ENCODE data around the gene VTI1B.
"Not testable (repeated sequence)": the region's sequence is repeated elsewhere in the genome, so short reads cannot be mapped to it uniquely, and the experiment has no call there.

The VTI1B gene

DNA sequence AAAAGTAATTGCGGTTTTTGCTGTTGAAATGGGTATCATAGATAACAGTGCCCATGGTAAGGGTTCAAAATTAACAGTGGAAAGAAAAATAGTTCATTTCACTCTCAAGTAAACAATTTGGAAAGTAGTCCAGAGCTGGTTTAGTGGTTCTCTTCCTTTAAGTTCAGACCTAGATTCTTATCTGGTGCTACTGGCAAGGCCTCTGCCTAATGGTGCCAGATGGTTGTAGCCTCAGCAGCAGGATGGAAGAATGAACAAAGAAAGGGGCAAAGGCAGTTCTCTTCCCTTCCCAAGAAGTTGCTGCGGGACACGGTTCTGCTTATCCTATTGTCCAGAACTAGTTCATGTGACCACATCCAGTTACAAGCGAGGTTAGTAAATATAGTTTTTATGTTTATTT is 44.2 kb downstream of the VTI1B start:
- no peak for DNase-seq (ENCODE audit: low read depth in 3 of 3)

DNA sequence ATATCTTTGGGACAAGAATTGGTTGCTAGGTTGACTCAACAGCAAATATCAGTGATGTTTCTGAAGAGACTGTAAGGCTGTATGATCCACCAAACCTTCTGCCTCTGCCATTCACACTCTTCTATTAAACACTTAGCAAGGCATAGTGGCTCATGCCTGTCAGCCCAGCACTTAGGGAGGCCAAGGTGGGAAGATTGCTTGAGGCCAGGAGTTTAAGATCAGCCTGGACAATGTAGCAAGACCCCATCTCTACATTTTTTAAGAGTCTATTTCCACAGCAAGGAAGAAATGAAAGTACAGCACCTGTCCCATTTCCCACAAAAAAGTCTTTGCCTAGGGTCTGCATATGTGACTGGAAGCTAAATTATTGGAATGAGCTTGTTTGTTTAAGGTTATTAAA is 46.9 kb downstream of the VTI1B start:
- DNase-seq (ENCODE audit: low read depth in 3 of 3) = no peak

DNA sequence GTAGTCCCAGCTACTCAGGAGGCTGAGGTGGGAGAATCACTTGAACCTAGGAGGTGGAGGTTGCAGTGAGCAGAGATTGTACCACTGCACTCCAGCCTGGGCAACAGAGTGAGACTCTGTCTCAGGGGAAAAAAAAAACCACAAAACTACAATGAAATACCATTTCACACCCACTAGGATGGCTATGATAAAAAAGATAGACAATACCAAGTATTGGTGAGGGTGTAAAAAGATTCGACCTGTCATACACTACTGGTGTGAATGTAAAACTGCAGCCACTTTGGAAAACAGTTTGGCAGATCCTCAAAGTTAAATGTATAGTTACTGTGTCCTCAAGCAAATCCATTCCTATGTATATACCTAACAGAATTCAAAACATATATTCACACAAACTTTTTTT is 48.3 kb downstream of the VTI1B start:
- not testable (repeated sequence) for DNase-seq (ENCODE audit: low read depth in 3 of 3)

DNA sequence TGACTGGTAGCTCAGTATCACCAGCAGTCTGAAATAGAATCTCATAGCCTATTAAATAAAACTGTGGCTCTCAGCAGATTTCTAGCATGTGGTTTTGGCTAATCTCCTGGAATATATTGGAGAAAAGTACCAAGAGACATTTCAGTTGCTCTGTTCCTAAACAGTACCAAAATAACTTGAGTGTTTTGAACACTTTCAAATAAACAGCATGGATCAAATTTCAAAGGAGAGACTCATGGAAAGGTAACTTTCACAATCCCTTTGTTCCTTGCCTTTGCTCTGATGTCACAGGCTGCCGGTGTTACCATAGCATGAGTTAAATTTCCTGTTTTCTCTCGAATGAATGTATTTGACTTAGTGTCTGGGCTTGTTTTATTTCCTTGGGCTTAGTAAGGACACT is 51.3 kb downstream of the VTI1B start:
- no peak for DNase-seq (ENCODE audit: low read depth in 3 of 3)

DNA sequence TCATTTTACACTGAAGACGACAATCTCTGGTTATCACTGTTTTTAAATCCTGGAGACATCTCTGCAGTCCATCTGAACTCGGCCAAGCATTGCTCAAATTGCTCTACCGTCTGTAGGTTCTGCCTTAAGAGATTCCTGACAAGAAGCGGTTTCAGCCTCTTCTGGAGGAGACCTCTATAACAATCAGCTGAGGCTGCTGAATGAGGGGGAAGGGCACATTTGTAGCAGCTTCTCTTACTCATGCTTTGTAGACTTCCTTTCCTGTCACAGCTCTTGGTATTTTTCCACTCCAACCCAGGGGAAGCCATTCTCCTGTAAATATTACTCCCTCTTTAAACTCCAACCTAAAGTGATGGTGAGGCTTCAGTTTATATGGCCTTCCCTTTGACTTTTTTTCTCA is 51.8 kb downstream of the VTI1B start:
- no peak for DNase-seq (ENCODE audit: low read depth in 3 of 3)

DNA sequence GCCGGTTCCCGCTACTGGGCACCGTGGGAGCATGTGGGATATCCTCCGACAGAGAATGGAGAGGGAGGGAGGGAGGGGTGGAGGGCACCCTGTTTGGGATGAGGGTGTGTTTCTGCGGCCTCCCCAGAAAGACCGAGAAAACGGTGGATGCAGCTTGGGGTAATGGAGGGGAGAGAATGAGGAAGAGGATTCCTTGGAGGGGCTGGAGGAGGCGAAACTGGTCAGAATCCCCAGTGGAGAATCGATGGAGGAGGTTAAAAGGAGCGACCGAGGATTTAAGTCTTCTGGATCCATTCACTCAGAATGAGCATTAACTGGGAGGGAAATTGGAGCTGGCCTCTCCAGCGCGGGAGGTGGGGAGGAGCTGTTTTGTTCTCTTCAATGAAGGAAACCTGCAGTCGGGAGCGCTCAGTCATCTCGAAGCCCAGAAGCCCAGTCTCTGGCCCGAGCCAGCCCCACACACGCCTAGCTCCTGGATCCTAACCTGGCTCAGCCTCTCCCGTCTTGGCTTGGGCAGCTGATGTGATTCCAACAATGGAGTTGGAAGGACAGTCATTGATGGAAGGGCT is 54.1 kb downstream of the VTI1B start:
- no peak for DNase-seq (ENCODE audit: low read depth in 3 of 3)

DNA sequence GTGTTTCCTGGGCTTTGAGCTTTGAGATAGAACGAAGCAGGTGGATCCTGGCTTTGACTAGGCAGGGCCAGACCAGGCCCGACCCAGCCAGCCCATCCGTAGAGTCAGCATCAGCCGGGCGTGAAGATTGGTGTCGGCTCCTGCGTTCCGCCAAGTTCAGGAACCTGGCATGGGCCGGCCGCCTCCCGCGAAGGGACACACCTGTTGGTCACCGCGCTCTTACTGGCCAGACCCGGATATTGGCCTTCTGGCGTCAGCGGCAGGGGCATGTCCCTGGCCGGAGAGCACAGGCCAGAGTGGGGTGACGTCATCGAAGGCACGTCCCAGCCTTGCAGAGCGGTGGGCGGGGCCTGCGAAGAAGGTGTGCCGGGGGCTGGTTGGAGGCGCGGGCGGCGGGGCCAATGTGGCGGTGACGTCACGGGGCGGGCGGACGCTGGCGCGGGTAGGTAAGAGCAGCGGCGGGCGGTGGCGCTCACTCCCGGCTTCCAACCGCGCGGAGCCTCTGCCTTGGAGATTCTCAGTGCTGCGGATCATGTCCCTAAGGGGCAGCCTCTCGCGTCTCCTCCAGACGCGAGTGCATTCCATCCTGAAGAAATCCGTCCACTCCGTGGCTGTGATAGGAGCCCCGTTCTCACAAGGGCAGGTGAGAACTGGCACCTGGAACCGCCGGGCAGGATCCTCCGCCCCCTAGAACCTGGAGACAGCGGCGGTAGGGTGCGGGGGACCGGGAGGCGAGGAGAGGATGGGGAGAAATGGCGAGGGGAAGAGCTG is 54.8 kb downstream of the VTI1B start, which contains the start of gene ARG2:
Gene ARG2, plus strand, starts transcription at position 475 of the 771 bp plus-strand sequence. Its CDS starts 58 bp downstream, at position 533.
- peak; percentile 90 to 97 (median 94) for DNase-seq (ENCODE audit: low read depth in 3 of 3)

DNA sequence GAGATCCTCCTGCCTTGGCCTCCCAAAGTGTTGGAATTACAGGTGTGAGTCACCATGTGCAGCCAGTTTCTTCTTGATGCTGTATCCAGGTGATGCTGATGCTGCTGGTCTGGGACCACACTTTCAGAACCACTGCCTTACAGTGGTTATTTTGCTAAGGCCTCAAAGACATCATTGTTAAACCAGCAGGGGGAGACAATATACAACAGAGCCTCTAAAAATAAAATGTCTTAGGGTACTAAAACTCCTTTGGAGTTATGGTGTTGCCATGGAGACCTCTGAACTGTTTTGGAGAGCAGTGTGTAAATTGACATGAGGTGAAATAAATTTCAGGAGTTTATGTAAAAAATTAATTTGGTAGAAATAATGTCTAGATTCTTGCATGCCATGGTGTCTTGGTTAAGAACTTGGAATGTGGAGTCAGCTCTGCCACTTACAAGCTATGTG is 55.8 kb downstream of the VTI1B start:
- no peak for DNase-seq (ENCODE audit: low read depth in 3 of 3)

DNA sequence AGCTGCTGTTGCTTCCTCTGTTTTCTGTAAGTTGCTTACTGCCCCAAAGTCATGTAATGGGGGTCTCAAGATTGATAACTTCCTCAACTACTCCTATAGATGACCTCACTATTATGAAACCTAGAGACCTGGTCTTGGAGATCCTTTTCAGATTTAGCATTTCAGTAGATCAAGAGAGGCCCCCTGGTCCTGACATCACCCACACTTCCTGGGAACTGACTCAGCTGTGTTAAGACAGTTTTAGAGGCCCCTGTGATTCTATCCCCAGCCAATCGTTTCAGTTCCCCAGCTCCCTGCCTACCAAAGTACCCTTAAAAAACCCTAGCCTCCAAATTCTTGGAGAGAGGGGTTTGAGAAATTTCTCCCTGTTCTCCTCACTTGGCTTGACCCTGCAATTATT is 63.9 kb downstream of the VTI1B start:
- no peak for DNase-seq (ENCODE audit: low read depth in 3 of 3)

DNA sequence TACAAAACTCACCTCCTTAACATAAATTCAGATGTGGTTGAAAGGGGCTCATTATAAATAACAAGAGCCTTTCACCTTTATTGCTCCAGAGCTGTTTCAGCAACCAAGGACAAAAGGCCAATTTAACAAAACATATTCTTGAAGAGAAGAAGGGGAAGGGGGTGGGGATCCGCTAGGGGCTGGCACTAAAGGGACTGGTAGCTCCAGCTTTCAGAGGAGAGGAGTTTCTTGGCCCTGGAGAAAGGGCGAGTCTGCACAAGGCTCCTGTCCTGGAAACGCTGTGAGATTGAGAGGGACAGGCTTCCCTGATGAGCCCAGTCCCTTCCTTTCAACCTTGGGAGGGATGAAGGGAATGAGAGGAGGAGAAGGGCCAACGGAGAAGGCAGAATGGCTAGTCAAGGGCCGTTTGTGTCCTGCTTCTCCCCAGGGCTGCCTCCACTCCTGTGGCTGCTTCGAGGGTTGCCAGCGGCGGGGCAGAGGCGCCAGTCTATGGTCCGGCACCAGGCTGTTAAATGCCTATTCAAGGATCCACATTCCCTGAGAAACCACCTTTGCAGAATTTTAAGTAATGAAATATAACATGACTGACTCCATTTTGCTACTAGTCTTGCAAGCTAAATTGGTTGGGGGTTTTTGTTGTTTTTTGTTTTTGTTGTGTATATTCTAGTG is 64.7 kb downstream of the VTI1B start:
- no peak for DNase-seq (ENCODE audit: low read depth in 3 of 3)

DNA sequence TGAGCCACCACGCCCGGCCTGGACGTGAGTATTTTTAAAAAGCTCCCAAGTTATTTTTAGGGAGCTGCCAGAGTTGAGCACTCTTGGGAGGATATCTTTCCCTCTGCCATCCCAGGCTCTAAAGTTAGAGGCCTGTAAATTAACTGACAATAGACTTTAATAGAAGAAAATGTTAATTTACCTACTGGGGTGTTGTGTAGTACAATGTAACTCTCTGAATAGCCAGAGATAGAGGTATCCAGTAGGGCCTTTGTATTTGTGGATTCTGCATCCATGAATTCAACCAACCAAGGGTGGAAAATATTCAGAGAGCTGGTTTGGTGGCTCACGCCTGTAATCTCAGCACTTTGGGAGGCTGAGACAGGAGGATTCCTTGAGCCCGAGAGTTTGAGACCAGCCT is 66.8 kb downstream of the VTI1B start:
- DNase-seq (ENCODE audit: low read depth in 3 of 3) = no peak

DNA sequence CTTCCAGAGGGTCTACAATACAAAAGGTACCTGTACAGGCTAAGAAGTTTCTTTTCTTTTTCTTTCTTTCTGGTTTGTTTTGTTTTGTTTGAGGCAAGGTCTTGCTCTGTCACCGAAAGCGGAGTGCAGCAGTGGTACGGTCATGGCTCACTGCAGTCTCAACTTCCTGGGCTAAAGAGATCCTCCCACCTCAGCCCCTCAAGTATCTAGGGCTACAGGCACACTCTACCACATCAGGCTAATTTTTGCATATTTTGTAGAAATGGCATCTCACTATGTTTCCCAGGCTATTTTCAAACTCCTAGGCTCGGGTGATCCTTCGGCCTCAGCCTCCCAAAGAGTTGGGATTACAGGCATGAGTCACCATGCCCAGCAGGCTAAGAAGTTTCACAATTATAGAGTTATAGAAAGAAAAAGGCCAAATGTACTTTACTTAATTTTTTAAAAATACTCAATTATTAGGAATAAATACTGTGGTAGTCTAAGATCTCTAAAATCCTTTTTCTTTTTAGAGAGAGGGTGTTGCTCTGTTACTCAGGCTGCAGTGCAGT is 71.4 kb downstream of the VTI1B start:
- no peak for DNase-seq (ENCODE audit: low read depth in 3 of 3)

DNA sequence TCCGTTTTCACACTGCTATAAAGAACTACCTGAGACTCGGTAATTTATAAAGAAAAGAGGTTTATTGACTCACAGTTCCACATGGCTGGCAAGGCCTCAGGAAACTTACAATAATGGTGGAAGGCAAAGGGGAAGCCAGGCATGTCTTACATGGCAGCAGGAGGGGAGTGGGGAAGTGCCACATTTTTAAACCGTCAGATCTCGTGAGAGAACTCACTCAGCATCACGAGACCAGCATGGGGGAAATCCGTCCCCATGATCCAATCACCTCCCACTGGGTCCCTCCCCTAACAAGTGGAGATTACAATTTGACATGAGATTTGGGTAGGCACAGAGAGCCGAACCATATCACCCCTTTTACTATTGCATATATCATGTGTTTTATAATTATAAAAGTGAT is 72.4 kb downstream of the VTI1B start:
- no peak for DNase-seq (ENCODE audit: low read depth in 3 of 3)

DNA sequence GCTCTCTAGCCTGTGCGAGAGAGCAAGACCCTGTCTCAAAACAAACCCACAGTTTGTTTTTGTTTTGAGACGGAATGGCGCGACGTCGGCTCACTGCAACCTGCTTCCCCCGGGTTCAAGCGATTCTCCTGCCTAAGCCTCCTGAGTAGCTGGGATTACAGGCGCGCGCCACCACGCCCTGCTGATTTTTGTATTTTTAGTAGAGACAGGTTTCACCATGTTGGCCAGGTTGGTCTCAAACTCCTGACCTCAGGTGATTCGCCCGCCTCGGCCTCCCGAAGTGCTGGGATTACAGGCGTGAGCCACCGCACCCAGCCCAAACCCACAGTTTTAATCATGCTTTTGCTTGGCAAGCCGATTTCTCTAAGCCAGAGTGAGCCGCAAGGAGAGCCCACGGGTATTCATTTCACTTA is 73.9 kb downstream of the VTI1B start:
- DNase-seq (ENCODE audit: low read depth in 3 of 3) = not testable (repeated sequence)

DNA sequence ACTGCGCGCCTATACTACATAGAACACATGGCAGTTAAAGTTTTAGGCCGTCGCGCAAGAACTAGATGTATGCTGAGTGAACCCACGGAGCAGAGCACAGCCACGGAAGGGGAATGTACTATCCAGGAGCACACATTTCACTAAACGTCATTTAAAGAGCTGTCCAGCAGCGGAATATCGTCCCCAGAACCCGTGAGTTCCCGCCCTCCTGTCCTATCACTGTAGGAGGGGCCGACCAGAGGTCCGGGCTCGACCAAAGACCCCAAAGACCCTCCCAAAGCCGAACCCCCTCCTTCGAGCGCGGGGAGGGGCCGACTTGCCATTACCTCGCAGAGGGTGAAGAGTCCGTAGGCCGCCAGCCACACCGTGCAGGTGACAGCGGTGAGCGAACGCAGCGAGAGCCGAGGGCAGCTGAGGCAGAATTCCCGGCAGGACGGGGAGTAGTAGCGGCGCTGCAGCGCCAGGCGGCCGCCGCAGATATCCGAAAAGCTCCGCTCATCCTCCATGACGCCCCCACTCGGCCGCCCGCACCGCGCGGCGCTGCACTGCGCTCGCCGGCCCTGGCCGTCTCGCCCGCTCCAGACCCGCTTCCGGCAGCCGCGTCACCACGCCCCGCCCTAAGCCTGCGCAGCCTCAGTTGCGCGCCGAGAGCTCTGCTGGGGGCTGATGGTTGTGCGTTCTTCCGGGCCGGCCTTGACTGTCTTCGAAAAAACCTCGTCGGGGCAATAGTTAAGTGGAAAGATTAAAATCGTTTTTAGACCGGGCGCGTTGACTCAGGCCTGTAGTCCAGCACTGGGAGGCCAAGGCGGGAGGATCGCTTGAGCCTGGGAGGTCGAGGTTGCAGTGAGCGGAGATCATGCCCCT is 74.5 kb downstream of the VTI1B start, which contains the start of gene PIGH:
Gene PIGH, minus strand, starts transcription at position 571 of the 864 bp plus-strand sequence. Its CDS starts 65 bp downstream, at position 506.
- peak; percentile 87 to 94 (median 89) for DNase-seq (ENCODE audit: low read depth in 3 of 3)
